Femur (tissue), 1 donor: ENCODE results near the gene MARF1.
"Not testable (repeated sequence)": the region's sequence is repeated elsewhere in the genome, so short reads cannot be mapped to it uniquely, and the experiment has no call there.

Experiments
- DNase-seq: peaks from one replicate; pipeline ENCODE4 v3.0.0-alpha.2; 2017

The MARF1 gene

DNA sequence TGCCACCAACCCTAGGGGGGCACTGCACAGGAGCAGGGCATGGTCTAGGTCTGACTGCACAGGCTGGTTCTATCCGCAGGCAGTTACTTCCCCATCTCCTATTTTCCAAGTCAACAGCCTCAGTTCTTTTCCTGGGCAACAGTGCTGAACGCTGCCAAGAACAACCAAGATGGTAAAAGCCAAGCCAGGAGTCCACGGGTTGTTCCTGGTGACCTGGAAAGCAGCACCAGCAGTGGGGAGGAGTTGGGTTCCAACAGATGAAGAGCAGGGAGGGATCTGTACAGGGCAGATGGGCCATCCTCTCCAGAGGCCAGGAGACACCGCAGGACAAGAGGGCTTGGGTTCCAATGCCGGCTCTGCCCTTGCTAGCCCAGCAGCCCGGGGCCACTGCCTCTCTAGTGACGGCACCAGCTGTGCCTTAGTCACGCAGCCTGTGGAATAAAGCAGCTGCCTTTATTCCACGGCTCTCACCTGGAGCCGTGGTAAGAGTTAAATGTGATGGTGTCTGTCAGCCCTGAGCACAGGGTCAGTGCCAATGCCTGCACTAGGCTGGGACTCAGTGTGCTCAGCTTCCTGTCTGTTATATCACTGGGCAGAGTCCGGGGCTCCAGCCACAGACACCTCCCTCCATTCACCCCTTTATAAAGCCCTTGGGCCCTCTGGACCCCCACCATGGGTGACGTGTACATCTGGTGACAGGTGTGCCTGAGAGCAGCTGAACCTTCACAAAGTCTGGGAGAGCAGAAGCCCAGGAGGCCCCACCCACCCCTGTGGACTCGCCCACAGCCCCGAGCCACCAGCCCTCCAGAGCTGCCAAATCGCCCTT is 44.9 kb downstream of the MARF1 start:
- DNase-seq = no peak

DNA sequence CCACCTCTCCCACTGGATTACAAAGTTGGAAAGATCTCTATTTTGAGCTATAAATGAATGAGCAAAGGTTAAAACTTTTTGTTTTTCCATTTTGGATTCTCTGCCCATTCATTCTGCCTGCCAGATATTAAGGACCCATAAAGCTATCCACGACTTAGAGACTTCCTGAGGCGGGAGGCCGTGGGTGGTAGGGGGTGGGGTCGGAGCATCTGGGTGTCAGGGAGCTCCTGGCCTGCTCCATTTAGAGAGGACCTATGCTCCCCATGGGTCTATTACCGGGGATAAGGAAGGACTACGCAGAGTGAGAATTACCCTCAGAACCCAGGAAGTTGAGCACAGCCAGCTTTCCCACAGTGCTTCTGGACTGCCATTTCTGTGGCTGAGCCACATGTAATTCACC is 45.8 kb downstream of the MARF1 start:
- no peak for DNase-seq

DNA sequence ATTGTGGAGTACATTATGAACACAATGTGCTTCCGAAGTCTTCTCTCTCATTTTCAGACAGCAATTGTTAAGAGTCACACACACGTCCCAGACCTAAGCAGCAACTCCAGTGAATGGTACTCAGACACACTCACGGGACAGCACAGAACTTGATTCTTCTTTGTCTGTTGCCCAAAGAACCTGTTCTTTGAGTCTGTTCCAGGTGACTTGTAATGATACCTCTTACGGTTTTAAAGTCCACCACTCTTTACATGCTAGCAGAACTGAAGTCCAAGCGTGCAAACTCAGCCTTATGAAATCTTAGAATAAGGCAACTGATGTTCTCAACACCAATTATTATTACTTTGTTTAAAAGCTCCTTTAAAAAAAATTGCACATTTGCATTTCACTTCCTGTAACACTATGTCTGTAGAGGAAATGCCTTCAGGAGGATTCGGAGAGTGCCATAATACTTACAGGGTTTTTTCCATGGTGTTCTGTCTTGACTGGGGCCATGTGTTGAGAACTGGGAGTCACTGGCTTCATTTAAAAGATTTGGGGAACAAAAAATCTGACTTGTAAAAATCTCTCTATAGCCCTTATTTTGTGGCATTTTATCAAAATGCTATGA is 48.1 kb downstream of the MARF1 start:
- no peak for DNase-seq

DNA sequence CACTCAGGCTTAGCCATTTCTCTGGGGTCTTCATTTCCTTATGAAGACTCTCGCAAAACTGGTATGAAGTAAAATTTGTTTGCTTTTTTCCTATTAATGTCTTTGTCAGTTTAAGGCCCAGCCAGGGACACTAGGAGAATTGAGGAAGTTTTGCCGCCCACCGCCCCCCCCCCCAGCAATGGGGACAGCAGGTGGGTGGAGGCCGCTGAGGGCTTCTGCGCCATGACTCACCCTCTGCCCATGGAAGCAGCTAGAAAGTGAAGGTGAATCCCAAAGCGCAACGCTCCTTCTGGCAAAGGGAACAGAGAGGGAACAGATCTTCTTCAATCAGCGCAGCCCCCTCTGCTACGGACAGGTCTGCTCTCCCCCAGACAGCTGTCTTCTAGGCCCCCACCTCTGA is 49.7 kb downstream of the MARF1 start:
- DNase-seq = no peak

DNA sequence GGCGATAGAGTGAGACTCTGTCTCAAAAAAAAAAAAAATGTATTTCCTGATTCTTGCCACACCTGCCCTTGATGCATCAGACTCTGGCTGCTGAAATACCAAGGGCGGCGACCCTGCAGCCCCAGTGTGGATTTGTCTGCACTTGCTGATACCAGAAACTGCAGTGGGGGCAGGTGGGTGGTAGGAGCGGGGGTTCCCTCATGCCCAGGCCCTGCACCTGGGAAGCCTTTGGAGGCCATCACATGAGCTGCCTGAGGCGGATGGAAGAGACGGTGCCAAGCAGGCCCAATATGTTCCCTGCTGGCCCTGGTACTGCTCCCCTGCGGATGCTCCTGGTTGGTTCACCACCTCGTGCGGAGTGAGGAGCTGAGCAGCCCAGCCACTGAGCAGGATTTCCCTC is 50.6 kb downstream of the MARF1 start:
- no peak for DNase-seq

DNA sequence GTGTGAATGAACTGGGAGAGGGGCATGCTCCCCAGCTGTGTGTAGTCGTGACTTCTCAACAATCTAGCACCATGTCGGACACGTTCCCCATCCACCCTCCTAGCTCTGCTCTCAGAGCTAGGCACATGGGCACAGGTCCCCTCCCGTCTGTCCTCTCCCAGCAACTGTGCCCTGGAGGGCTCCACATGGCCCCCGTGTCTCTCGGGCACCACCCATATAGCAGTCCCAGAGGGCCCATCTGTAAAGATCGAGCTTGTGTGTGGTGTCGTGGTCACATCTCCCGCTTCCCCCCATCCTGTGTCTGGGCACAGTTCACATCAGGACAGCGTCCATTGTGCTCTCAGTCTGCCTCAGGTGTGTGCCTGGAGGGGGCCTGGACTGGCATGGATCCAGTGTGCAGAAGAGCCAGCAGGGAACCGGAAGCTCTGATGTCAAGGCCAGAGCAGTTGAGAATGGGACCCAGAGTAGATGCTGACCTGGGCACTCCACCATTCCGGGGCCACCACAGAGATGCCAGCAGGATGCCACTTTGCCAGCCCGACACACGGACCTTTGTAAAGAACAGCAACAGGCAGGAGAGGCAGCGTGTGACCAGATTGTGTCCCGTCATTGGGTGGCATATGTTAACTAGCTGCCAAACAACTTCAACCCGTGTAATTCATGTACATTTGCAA is 55.7 kb downstream of the MARF1 start:
- DNase-seq = no peak

DNA sequence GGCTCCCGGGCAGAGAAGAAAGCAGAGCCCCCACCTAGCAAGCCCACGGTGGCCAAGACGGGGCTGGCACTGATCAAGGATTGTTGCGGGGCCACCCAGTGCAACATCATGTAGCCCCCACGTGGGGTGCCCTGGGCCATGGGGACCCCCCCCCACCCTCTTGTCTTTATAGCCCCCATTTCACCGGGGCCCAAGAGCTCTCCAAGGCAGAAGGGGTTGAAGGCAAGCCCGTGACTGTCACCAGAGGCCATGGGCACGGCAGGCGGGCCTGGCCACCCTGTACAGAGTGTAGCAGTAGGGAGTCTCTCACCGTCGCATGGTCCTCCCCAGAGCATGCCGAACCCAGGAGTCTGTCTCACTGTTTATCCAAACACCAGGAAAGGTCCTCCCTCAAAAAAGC is 56.2 kb downstream of the MARF1 start:
- DNase-seq = no peak

DNA sequence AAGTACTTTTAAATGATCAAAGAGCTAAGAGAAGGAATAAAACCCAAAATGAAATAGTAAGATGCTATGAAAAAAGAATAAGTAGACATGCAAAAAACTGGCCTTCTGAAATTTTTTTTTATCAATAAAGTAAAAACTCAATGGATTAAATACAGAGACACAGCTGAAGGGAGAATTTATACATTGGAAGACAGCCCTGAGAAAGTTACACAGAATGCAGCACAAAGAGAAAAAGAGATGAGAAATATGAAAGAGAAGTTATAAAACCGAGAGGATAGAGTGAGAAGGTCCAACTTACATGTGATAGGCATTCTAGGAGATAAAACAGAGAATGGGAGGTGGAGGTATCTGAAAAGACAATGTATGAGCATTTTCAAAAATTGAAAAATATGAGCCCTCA is 57.0 kb downstream of the MARF1 start:
- no peak for DNase-seq

DNA sequence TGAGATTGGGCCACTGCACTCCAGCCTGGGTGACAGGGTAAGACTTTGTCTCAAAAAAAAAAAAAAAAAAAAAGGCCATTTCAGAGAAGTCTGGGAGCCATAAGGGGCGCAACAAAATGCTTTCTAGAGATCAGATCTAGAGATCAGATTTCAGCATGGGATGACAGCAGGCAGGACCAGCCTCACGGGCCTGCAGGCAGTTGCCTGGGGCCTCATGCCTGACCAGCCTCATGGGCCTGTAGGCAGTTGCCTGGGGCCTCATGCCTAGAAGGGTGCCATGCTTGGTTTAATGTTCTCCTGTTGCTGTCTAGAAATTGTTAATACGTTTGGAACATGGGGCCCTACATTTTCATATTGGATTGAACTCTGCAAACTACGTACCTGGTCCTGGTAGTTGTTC is 59.4 kb downstream of the MARF1 start:
- DNase-seq = no peak

DNA sequence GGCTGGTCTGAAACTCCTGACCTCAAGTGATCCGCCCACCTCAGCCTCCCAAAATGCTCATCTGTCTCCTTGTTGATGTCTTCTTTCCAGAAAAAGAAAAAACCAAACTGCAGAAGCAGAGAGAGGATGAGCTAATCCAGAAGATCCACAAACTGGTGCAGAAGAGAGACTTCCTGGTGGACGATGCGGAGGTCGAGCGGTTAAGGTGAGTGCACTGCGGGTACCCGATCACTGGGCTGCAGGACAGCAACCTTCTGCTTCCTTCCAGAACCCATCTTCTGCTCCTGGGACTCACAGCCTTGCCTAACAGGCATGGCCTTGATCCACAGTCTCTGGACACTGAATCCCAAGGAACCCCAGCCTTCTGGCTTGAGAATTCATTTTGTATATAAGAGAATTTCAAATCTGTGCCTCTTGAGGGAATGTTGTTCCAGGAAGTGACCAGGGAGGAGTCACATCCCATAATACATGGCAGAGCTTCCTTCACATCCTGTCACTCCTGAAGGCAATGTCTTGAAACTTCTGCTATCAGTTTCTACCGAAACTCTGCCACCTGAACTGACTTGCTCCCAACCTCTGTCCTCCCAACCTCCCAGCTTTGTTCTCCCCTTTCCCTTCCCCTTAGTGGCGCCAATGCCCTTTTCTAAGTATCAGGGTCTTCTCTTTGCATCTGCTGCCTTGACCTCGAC is 61.7 kb downstream of the MARF1 start:
- no peak for DNase-seq

DNA sequence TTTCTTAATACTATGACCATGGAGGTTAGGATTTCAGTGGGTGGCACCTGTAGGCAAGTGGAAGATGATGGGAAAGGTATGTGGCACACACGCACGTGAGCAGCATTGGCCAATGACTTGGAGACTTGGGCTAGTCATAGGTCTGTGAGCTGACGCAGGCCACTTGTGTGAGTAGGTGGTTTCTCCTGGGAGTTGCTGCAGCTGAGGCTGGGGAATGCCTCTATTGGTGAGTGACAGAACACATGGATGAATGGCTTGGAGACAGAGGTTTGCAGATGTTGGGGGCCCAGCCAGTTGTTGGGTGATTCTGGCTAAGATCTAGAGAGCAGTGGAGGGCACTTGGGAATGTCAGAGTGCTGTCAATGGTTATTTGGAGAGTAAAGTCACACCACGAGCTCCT is 64.1 kb downstream of the MARF1 start:
- DNase-seq = no peak

DNA sequence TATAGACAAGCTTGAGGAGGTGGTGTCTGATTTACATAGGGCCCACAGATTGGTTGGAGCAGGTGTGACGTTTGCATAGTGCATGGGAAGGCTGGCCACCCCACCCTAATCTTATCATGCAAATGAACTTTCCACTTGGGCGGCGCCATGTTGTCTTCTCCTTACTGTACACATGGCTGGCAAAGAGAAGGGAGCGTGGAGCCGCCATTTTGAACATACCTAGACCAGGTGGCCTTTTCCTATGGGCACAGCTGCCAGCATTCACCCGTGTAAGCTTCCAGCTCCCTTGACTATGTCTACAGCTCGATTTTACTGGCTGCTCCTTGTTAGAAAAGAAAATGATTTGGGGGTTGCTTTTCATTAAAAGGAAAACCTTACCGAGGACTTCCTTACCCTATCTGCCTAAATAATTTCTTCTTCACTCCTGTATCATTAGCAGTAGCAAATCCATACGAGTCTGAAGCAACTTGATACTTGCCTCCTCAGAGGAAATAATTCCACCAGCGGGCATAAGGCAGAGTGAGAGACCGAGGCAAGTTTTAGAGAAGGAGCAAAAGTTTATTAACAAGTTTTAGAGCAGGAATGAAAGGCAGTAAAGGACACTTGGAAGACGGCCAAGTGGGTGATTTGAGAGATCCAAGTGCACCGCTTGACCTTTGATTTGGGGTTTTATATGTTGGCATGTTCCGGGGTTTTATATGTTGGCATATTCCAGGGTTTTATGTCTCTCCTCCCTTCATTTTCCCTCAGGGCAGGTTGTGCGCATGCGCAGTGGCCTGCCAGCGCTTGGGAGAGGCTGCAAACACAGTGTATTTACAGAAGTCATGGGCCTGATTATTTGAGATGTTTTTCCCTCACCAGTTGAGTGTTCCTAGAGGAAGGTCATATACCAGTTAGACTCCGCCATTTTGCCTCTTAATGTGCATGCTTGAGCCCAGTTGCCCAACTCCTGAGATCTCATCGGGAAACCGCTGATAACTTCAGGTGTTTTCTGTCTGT is 65.7 kb downstream of the MARF1 start:
- DNase-seq = no peak

DNA sequence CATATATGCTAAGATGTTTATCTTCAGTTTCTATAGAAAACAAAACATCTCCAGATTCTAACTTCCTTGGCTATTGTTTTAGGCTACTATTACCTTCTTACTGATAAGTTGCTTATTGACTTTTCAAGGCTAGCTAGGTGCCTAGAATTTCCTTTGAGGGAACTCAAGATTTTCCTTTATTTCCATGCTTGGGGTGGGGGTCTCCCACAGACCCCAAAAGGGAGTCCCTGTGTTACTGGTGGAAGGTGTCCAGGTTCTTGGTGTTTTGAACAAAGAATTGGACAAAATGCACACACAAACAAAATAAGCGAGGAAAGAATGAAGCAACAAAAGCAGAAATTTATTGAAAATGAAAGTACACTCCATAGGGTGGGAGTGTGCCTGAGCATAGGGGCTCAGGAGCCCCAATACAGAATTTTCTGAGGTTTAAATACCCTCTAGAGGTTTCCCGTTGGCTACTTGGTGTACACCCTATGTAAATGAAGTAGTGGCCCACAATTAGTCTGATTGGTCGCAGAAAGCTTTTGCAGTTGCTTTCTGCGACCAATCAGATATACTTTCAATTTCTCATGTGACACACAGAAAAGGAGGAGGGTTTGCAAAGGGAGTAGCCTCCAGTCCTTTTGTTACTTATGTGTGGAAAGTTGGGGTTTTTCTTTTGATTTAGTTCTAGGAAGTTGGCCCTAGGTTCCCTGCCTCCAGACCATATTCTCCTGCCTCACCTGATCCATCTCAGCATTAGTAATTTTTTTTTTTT is 67.5 kb downstream of the MARF1 start:
- DNase-seq = no peak

DNA sequence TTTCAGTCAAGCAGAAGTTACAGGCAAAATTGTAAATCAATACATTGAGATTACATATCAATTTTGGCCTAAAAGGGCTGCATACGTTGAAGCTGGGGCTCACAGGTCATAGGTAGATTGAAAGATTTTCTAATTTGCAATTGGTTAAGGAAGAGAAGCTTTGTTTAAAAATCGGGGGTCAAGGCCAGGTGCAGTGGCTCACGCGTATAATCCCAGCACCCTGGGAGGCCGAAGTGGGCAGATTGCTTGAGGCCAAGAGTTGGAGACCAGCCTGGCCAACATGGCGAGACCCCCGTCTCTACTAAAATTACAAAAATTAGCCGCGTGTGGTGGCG is 68.4 kb downstream of the MARF1 start:
- no peak for DNase-seq

DNA sequence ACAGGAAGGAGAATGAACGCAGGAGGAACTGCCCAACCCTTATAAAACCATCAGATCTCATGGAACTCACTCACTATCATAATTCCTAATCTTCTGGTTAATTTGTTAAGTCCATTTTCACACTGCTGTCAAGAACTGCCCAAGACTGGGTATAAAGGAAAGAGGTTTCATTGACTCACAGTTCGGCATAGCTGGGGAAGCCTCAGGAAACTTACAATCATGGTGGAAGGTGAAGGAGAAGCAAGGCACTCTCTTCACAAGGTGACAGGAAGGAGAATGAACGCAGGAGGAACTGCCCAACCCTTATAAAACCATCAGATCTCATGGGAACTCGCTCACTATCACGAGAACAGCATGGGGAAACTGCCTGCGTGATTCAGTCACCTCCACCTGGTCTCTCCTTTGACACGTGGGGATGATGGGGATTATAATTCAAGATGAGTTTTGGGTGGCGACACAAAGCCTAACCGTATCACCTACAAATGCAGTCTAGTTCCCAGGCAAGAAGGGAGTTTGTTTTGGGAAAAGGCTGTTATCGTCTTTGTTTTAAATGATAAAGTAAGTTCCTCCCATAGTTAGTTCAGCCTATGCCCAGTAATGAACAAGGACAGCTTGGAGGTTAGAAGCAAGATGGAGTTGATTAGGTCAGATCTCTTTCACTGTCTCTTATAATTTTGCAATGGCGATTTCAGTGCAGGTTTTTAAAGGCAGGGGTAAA is 68.9 kb downstream of the MARF1 start:
- not testable (repeated sequence) for DNase-seq

DNA sequence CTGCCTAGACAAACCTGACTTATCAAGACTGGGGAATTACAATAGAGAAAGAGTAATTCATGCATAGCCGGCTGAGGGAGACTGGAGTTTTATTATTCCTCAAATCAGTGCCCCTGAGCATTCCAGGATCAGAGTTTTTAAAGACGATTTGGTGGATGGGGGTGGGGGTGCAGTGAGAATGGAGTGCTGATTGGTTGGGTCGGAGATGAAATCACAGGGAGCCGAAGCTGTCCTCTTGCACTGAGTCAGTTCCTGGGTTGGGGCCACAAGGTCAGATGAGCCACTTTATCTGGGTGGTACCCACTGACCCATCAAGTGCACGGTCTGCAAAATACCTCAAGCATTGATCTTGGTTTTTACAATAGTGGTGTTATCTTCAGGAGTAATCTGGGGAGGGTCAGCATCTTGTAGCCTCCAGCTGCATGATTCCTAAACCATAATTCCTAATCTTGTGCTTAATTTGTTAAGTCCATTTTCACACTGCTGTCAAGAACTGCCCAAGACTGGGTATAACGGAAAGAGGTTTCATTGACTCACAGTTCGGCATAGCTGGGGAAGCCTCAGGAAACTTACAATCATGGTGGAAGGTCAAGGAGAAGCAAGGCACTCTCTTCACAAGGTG is 69.6 kb downstream of the MARF1 start:
- DNase-seq = no peak

DNA sequence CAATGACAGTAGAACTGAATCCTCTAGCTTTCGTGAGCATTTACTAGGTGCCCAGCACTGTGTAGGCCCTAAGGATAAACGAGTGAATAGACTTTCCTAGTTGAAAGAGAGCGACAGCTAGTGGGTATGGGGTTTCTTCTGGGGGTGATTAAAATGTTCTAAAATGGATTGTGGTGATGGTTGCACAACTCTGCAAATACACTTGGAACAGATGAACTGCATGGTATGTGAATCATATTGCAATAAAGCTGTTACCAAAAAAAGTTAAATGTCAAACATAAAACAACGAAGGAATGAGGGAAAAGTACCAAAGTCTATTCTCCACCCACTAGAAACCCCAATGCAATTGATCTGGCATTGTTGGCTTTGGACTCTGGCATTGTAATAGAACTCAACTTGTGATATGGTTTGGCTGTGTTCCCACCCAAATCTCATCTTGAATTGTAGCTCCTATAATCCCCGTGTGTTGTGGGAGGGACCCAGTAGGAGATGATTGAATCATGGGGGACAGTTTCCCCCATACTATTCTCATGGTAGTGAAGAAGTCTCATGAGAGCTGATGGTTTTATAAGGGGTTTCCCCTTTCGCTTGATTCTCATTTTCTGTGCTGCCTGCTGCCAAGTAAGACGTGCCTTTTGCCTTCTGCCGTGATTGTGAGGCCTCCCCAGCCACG is 70.5 kb downstream of the MARF1 start:
- DNase-seq = no peak

DNA sequence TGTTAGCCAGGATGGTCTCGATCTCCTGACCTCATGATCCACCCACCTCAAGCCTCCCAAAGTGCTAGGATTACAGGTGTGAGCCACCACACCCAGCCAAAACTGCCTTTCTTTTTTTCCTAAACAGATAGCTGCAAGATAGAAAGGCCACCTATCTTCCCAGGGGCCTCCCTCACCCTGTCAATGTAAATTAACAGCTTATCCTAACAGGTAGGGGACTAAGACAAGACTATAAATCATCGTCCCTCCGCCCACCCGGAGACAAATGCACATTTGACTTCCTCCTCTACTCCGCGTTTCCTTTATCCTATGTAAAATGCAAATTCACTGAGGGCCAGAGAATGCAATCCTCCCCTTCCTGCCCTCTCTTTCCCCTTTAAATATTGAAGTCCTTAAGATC is 71.4 kb downstream of the MARF1 start:
- no peak for DNase-seq

DNA sequence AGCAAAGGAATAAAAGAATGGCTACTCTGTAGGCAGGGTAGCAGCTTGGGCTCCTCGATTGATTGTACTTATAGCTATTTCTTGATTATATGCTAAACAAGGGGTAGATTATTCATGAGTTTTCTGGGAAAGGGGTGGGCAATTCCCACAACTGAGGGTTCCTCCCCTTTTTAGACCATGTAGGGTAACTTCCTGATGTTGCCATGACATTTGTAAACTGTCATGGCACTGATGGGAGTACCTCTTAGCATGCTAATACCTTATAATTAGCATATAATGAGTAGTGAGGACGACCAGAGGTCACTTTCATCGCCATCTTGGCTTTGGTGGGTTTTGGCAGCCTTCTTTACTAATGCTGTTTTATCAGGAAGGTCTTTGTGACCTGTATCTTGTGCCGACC is 72.3 kb downstream of the MARF1 start:
- DNase-seq = not testable (repeated sequence)

DNA sequence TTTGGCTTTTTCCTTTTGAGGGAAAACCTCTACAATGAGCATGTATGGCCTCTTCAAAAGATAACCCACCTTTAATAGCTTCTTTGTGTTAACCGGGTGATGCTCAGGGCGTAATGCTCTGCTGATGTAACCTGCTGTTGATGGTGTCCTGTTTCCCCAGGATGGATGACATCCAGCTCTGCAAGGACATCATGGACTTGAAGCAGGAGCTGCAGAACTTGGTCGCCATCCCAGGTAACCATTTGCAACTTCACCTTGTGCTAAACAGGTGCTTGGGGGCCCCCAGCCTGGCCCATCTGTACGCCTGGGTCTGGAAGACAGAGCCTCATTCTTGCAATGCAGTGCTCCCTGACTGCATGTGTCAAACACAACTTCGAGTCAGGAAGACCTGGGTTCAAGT is 75.1 kb downstream of the MARF1 start:
- DNase-seq = no peak
